Tibial nerve (tissue), 4 donors: ENCODE results near the gene DNAJB1. TPM values are rescaled to one million over a fixed set of nuclear protein-coding genes. Genes with fewer than 3 reads are reported as not detected.
"Not testable (repeated sequence)": the region's sequence is repeated elsewhere in the genome, so short reads cannot be mapped to it uniquely, and the experiment has no call there.

Source experiments
- DNase-seq, 2 donors: peaks; one replicate each; pipeline ENCODE4 v3.0.0-alpha.2; 2019; ENCODE audit warnings: low spot score in 2 of 2
- H3K27ac ChIP-seq, 4 donors: fragments of 200-600 bp; sonication (generic) in 3 of 4; one replicate each; pipeline ENCODE4 v1.5.1; 2017 to 2019; ENCODE audit warnings: mild to moderate bottlenecking in 1 of 4
- H3K27me3 ChIP-seq, 2 donors: fragments of 200-600 bp; sonication (generic) in 1 of 2; one replicate each; pipeline versions ENCODE4 v1.5.1 to v1.6.0; 2017 to 2019
- H3K36me3 ChIP-seq, 3 donors: fragments of 200-600 bp; sonication (generic); one replicate each; pipeline ENCODE4 v1.5.1; 2018 to 2019
- H3K4me1 ChIP-seq, 4 donors: fragments of 200-600 bp; sonication (generic) in 3 of 4; one replicate each; pipeline ENCODE4 v1.5.1; 2017 to 2019
- H3K4me3 ChIP-seq, 4 donors: fragments of 200-600 bp; sonication (generic) in 3 of 4; one replicate each; pipeline ENCODE4 v1.5.1; 2017 to 2019; ENCODE audit warnings: mild to moderate bottlenecking in 1 of 4, moderate library complexity in 1 of 4
- H3K9me3 ChIP-seq, 4 donors: fragments of 200-600 bp; sonication (generic) in 3 of 4; one replicate each; pipeline ENCODE4 v1.5.1; 2017 to 2019
- CTCF ChIP-seq, 5 experiments: fragments of 200-600 bp in 3 of 5; fragments of 450-650 bp in 2 of 5; sonication (generic) in 3 of 5; IDR thresholded peaks; one replicate each; pipeline ENCODE4 v1.5.1; 2016 to 2019; ENCODE audit warnings: antibody characterized with exemption in 5 of 5, mild to moderate bottlenecking in 3 of 5, moderate library complexity in 2 of 5
- EP300 ChIP-seq, 2 donors: sonication (generic); formaldehyde crosslinking; IDR thresholded peaks; one replicate each; pipeline ENCODE4 v1.6.1; 2017; ENCODE audit warnings: antibody characterized with exemption in 2 of 2, mild to moderate bottlenecking in 1 of 2
- POLR2A ChIP-seq, 2 donors: fragments of 450-650 bp; IDR thresholded peaks; one replicate each; pipeline ENCODE4 v1.6.1; 2017; ENCODE audit warnings: antibody characterized with exemption in 2 of 2, mild to moderate bottlenecking in 2 of 2, moderate library complexity in 2 of 2
- WGBS, 2 donors: methylation state at CpG; one replicate each; pipeline ENCODE4 v1.1.5; 2018; 5-methylcytosine and 5-hydroxymethylcytosine counted together
- total RNA-seq, 4 donors: library from RNA; depleted of rRNA; stranded (reverse); fragments of >200 nt; gene quantifications; one replicate each; pipeline ENCODE4 v1.1.0, GENCODE V29; 2016

Gene DNAJB1
- total RNA-seq, 4 donors from 2014 or later: 48.9 to 132 (median 73.9) TPM

- H3K9me3 ChIP-seq: no peaks in the 10 kb centered on the region
- H3K27me3 ChIP-seq: no peaks in the 10 kb centered on the region
- H3K4me1 ChIP-seq: peaks cover 0 to 65% (median 18%) of the 10 kb centered on the region in 4 donors
- no peak overlapping the region for H3K27ac ChIP-seq
- H3K4me3 ChIP-seq: no peak overlapping the region
- WGBS, 2 donors: 87 to 89% methylated on average over 17 to 22 of the region's 22 CpGs
- peaks cover 2 to 68% (median 4%) of the 10 kb centered on the region in 3 donors for H3K36me3 ChIP-seq
- TF ChIP-seq CTCF (IDR thresholded peaks at IDR 0.05): no peak
- TF ChIP-seq POLR2A (IDR thresholded peaks at IDR 0.05): no peak
- no peak for TF ChIP-seq EP300 (IDR thresholded peaks at IDR 0.05)
- DNase-seq: no peak
Observed at GRCh38 chr19:14565298-14565679, 47.1 kb upstream of the DNAJB1 start.

GRCh38 chr19:14564652-14565297 lies 46.6 kb upstream of the DNAJB1 start:
- Histone ChIP-seq H3K36me3 (peaks cover 2 to 68% (median 4%) of the 10 kb centered on the region in 3 donors), H3K4me1 (peaks cover 0 to 65% (median 17%) of the 10 kb centered on the region in 4 donors)
- not testable (repeated sequence) for DNase-seq, H3K27ac ChIP-seq, H3K27me3 ChIP-seq, H3K9me3 ChIP-seq, H3K4me3 ChIP-seq
- WGBS, 2 donors: 80 to 82% methylated on average over 15 to 21 of the region's 22 CpGs

GRCh38 chr19:14563989-14564651 lies 45.9 kb upstream of the DNAJB1 start:
- Histone ChIP-seq H3K27ac (no peak overlapping the region), H3K27me3 (no peaks in the 10 kb centered on the region), H3K36me3 (peaks cover 2 to 63% (median 4%) of the 10 kb centered on the region in 3 donors), H3K4me3 (no peak overlapping the region), H3K9me3 (no peaks in the 10 kb centered on the region), H3K4me1 (peaks cover 0 to 62% (median 17%) of the 10 kb centered on the region in 4 donors)
- no peak for TF ChIP-seq CTCF (IDR thresholded peaks at IDR 0.05)
- TF ChIP-seq EP300 (IDR thresholded peaks at IDR 0.05): no peak
- TF ChIP-seq POLR2A (IDR thresholded peaks at IDR 0.05): no peak
- DNase-seq: no peak
- 69 to 81% methylated on average over 23 to 27 of the region's 33 CpGs for WGBS, 2 donors

- Histone ChIP-seq H3K36me3 (peaks cover 2 to 58% (median 4%) of the 10 kb centered on the region in 3 donors), H3K4me1 (peaks cover 0 to 58% (median 17%) of the 10 kb centered on the region in 4 donors), H3K27me3 (no peaks in the 10 kb centered on the region), H3K4me3 (no peak overlapping the region), H3K27ac (no peak overlapping the region), H3K9me3 (no peaks in the 10 kb centered on the region)
- TF ChIP-seq POLR2A (IDR thresholded peaks at IDR 0.05) (no peak), EP300 (IDR thresholded peaks at IDR 0.05) (no peak), CTCF (IDR thresholded peaks at IDR 0.05) (no peak)
- DNase-seq: no peak
- WGBS, 2 donors: 92 to 94% methylated on average over 16 of the region's 16 CpGs
Observed at GRCh38 chr19:14563590-14563926, 45.4 kb upstream of the DNAJB1 start.

- no peaks in the 10 kb centered on the region for H3K27me3 ChIP-seq
- no peaks in the 10 kb centered on the region for H3K9me3 ChIP-seq
- no peak for TF ChIP-seq POLR2A (IDR thresholded peaks at IDR 0.05)
- no peak for TF ChIP-seq EP300 (IDR thresholded peaks at IDR 0.05)
- TF ChIP-seq CTCF (IDR thresholded peaks at IDR 0.05): no peak
- peaks cover 0 to 53% (median 17%) of the 10 kb centered on the region in 4 donors for H3K4me1 ChIP-seq
- DNase-seq: no peak
- peak overlapping the region; percentile 55 to 91 (median 80) for H3K27ac ChIP-seq
- WGBS, 2 donors: 78 to 87% methylated on average over 15 to 17 of the region's 23 CpGs
- H3K4me3 ChIP-seq: no peak overlapping the region
- H3K36me3 ChIP-seq: peaks cover 2 to 51% (median 4%) of the 10 kb centered on the region in 3 donors
Observed at GRCh38 chr19:14562660-14563589, 44.7 kb upstream of the DNAJB1 start.
